Fibroblast of lung (primary cell): Measurements from ENCODE around the gene RFX1.

Source experiments
- CTCF ChIP-seq, 2 donors: IDR thresholded peaks in 1 of 2; conservative IDR thresholded peaks in 1 of 2; 1 replicate in 1 of 2; 2 replicates in 1 of 2; pipeline ENCODE4 v1.5.1; 2011 to 2012; ENCODE audit warnings: low read length in 2 of 2, control low read depth in 1 of 2, inconsistent platforms in 1 of 2, low read depth in 1 of 2, mild to moderate bottlenecking in 1 of 2
- EZH2 ChIP-seq: IDR thresholded peaks from 2 replicates; pipeline ENCODE4 v1.5.1; 2012; ENCODE audit warnings: low read length, control low read depth, mild to moderate bottlenecking; ENCODE audit errors: missing control alignments

- TF ChIP-seq CTCF (conservative IDR thresholded peaks at IDR 0.05 in 1 of 2, IDR thresholded peaks at IDR 0.05 in 1 of 2; ENCODE audit: low read depth in 1 of 2, low read length in 2 of 2) (no peak), EZH2 (no peak)
Observed at GRCh38 chr19:13931391-13932148, 74.5 kb downstream of the RFX1 start.
